IPS-15b (cell line): ENCODE data around the gene HPN.

Source experiments
- H3K27me3 ChIP-seq: one replicate; pipeline ENCODE4 v1.6.1; 2013; ENCODE audit warnings: low read length; ENCODE audit not compliant: control insufficient read depth, insufficient read depth
- H3K36me3 ChIP-seq: one replicate; pipeline ENCODE4 v1.6.1; 2013; ENCODE audit warnings: low read length; ENCODE audit not compliant: control insufficient read depth, insufficient read depth
- H3K4me1 ChIP-seq: one replicate; pipeline ENCODE4 v1.6.1; 2013; ENCODE audit warnings: mild to moderate bottlenecking, low read length; ENCODE audit not compliant: control insufficient read depth, insufficient read depth
- H3K4me3 ChIP-seq: one replicate; pipeline ENCODE4 v1.5.1; 2013; ENCODE audit warnings: low read depth, low read length
- H3K9ac ChIP-seq: one replicate; pipeline ENCODE4 v1.6.1; 2013; ENCODE audit warnings: low read depth, mild to moderate bottlenecking, low read length
- H3K9me3 ChIP-seq: one replicate; pipeline ENCODE4 v1.6.1; 2013; ENCODE audit warnings: mild to moderate bottlenecking, low read length; ENCODE audit not compliant: control insufficient read depth, insufficient read depth

HPN gene

GRCh38 chr19:35039881-35040825 is 1.4 kb upstream of the HPN start:
- H3K4me3 ChIP-seq: peak overlapping the region; percentile 53

GRCh38 chr19:35040826-35041547 is 534 bp upstream of the HPN start:
- Histone ChIP-seq H3K36me3 (no peaks in the 10 kb centered on the region), H3K4me3 (peak overlapping the region; percentile 53), H3K27me3 (no peaks in the 10 kb centered on the region), H3K4me1 (peaks cover 15% of the 10 kb centered on the region), H3K9ac (peak overlapping the region; percentile 60), H3K9me3 (no peaks in the 10 kb centered on the region)

More at GRCh38 chr19:35039881-35040825, 1.4 kb upstream of the HPN start:
- H3K27me3 ChIP-seq: no peaks in the 10 kb centered on the region
- H3K9me3 ChIP-seq: no peaks in the 10 kb centered on the region
- H3K9ac ChIP-seq: peak overlapping the region; percentile 60
- no peaks in the 10 kb centered on the region for H3K36me3 ChIP-seq
- H3K4me1 ChIP-seq: peaks cover 13% of the 10 kb centered on the region

- Histone ChIP-seq H3K36me3 (no peaks in the 10 kb centered on the region), H3K9ac (peak overlapping the region; percentile 73), H3K4me1 (peaks cover 15% of the 10 kb centered on the region), H3K9me3 (no peaks in the 10 kb centered on the region), H3K27me3 (no peaks in the 10 kb centered on the region), H3K4me3 (peak overlapping the region; percentile 77)
These were observed 672 bp downstream of the HPN start for GRCh38 chr19:35042056-35042730.

GRCh38 chr19:35042954-35043604 is 1.6 kb downstream of the HPN start:
- no peak overlapping the region for H3K4me3 ChIP-seq
- H3K27me3 ChIP-seq: no peaks in the 10 kb centered on the region
- H3K36me3 ChIP-seq: no peaks in the 10 kb centered on the region
- H3K9ac ChIP-seq: no peak overlapping the region
- H3K9me3 ChIP-seq: no peaks in the 10 kb centered on the region
- peaks cover 15% of the 10 kb centered on the region for H3K4me1 ChIP-seq

GRCh38 chr19:35043906-35044305 is 2.4 kb downstream of the HPN start:
- H3K36me3 ChIP-seq: no peaks in the 10 kb centered on the region
- no peaks in the 10 kb centered on the region for H3K27me3 ChIP-seq
- no peak overlapping the region for H3K9ac ChIP-seq

GRCh38 chr19:35044317-35045117 is 3.0 kb downstream of the HPN start:
- Histone ChIP-seq H3K9ac (no peak overlapping the region), H3K4me1 (peaks cover 11% of the 10 kb centered on the region), H3K27me3 (no peaks in the 10 kb centered on the region), H3K9me3 (no peaks in the 10 kb centered on the region), H3K4me3 (no peak overlapping the region), H3K36me3 (no peaks in the 10 kb centered on the region)

More at GRCh38 chr19:35043906-35044305, 2.4 kb downstream of the HPN start:
- Histone ChIP-seq H3K4me1 (peaks cover 14% of the 10 kb centered on the region), H3K4me3 (no peak overlapping the region), H3K9me3 (no peaks in the 10 kb centered on the region)

- H3K4me1 ChIP-seq: peaks cover 11% of the 10 kb centered on the region
- H3K36me3 ChIP-seq: no peaks in the 10 kb centered on the region
- H3K4me3 ChIP-seq: no peak overlapping the region
- H3K27me3 ChIP-seq: no peaks in the 10 kb centered on the region
- no peaks in the 10 kb centered on the region for H3K9me3 ChIP-seq
- H3K9ac ChIP-seq: no peak overlapping the region
These were observed 4.3 kb downstream of the HPN start for GRCh38 chr19:35045667-35046300.

- H3K4me3 ChIP-seq: no peak overlapping the region
- peaks cover 11% of the 10 kb centered on the region for H3K4me1 ChIP-seq
- H3K27me3 ChIP-seq: no peaks in the 10 kb centered on the region
- H3K36me3 ChIP-seq: peaks cover 2% of the 10 kb centered on the region
- no peaks in the 10 kb centered on the region for H3K9me3 ChIP-seq
- no peak overlapping the region for H3K9ac ChIP-seq
These were observed 4.9 kb downstream of the HPN start for GRCh38 chr19:35046461-35046860.

- Histone ChIP-seq H3K9ac (no peak overlapping the region), H3K4me1 (peaks cover 11% of the 10 kb centered on the region), H3K36me3 (peaks cover 3% of the 10 kb centered on the region), H3K4me3 (no peak overlapping the region), H3K27me3 (no peaks in the 10 kb centered on the region), H3K9me3 (no peaks in the 10 kb centered on the region)
These were observed 7.4 kb downstream of the HPN start for GRCh38 chr19:35048911-35049411.

GRCh38 chr19:35049456-35049855 is 7.9 kb downstream of the HPN start:
- H3K27me3 ChIP-seq: no peaks in the 10 kb centered on the region
- no peak overlapping the region for H3K9ac ChIP-seq
- peaks cover 3% of the 10 kb centered on the region for H3K36me3 ChIP-seq
- H3K4me3 ChIP-seq: no peak overlapping the region
- H3K9me3 ChIP-seq: no peaks in the 10 kb centered on the region
- H3K4me1 ChIP-seq: peaks cover 8% of the 10 kb centered on the region
